Effector memory CD8-positive, alpha-beta T cell (primary cell): ENCODE data around the gene RHOU.
"Not testable (repeated sequence)": the region's sequence is repeated elsewhere in the genome, so short reads cannot be mapped to it uniquely, and the experiment has no call there.

Experiments used
- ATAC-seq: fragments of 150-1000 bp; cut with Tn5 transposase; replicated peaks from 2 replicates; pipeline ENCODE4 v1.10.0; 2021; ENCODE audit warnings: mild to moderate bottlenecking, moderate library complexity
- DNase-seq, 3 experiments: peaks; one replicate each; pipeline ENCODE4 v3.0.0; 2021
- H3K27ac Mint-ChIP-seq, 2 donors: one replicate each; pipeline ENCODE4 v1.8.0; 2022; ENCODE audit warnings: mild to moderate bottlenecking in 2 of 2, mixed read lengths in 2 of 2, moderate library complexity in 2 of 2
- H3K27me3 Mint-ChIP-seq, 2 donors: one replicate each; pipeline ENCODE4 v1.8.0; 2022; ENCODE audit warnings: mixed read lengths in 2 of 2
- H3K36me3 Mint-ChIP-seq: one replicate; pipeline ENCODE4 v1.8.0; 2022; ENCODE audit warnings: mild to moderate bottlenecking, moderate library complexity, mixed read lengths; ENCODE audit not compliant: insufficient read depth
- H3K4me1 Mint-ChIP-seq, 2 donors: one replicate each; pipeline ENCODE4 v1.8.0; 2022; ENCODE audit warnings: low read depth in 2 of 2, mixed read lengths in 2 of 2
- H3K4me3 Mint-ChIP-seq, 2 donors: one replicate each; pipeline ENCODE4 v1.8.0; 2022; ENCODE audit warnings: mild to moderate bottlenecking in 2 of 2, mixed read lengths in 2 of 2, moderate library complexity in 2 of 2
- H3K9me3 Mint-ChIP-seq, 2 donors: one replicate each; pipeline ENCODE4 v1.8.0; 2022; ENCODE audit warnings: mixed read lengths in 2 of 2
- total RNA-seq, 9 experiments: gene quantifications; one replicate each; lab custom pipeline; 2026; lab: John Stamatoyannopoulos, UW

Gene RHOU
- total RNA-seq, result 2.7 to 13.0 (median 4.8) reads per million in 9 experiments

DNA sequence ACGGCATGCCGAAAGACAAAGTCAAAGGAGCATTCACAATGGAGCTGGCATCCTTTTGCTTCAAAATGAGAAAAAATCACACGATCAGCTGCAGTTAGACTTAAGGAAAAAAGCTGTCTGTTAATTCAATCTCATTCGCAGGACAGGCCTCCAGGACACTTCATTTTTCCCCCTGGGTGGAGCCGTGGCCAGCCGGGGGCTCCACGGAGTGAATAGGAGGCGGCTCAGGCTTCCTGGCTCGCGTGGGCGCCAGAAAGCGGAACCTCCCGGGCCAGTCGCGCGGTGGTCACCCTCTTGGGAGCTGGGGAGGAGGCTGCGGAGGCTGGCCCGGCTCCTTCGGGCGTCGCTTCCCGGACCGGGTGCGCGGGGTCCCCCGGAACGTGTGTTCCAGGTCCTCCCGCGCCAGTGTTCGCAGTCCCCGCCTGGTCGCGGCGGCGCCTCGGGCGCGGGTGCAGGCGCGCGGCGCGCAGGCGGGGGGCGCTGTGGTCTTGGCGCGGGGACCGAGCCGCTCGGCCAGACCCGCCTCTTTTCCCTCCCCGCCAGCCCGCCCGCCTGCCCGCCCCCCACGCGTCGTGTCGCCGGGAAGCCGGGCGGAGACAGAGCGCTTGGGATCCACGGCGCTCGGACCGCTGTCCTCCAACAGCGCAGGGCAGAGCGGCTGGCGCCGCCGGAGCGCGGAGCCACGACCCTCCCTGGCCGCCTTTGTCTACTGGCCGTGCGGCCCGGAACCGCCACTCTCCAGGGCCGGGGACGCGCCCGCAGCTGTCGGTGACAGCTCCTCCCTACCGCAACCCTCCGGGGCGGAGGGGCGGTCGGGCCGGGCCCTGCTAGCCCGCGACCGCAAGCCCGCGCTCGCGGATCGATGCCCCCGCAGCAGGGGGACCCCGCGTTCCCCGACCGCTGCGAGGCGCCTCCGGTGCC, at the start of gene RHOU:
Gene RHOU, plus strand, starts transcription at position 599 of the 921 bp plus-strand sequence. Its CDS starts 264 bp downstream, at position 863.
- H3K27me3 Mint-ChIP-seq, result peaks cover 3 to 6% of the 10 kb centered on the region in 2 donors
- peak; percentile 87 for ATAC-seq
- peaks cover 12% of the 10 kb centered on the region for H3K36me3 Mint-ChIP-seq
- no peaks in the 10 kb centered on the region for H3K9me3 Mint-ChIP-seq
- H3K4me1 Mint-ChIP-seq, result peaks cover 26 to 33% of the 10 kb centered on the region in 2 donors
- peak; percentile 66 to 74 (median 72) for DNase-seq
- H3K27ac Mint-ChIP-seq, result peak within 1 kb of the TSS; percentile 76 to 80
- peak within 1 kb of the TSS; percentile 85 to 87 for H3K4me3 Mint-ChIP-seq

DNA sequence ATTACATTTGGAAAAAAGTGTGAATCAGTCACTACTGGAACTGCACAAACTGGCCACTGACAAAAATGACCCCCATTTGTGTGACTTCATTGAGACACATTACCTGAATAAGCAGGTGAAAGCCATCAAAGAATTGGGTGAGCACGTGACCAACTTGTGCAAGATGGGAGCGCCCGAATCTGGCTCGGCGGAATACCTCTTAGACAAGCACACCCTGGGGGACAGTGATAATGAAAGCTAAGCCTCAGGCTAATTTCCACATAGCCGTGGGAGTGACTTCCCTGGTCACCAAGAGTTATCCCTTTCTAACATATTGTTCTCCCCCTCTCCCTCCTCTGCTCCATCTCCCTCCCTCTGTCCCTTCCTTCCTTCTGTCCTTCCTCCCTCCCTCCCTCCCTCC, 47.7 kb upstream of the RHOU start:
- Mint-ChIP-seq H3K4me1 (no peaks in the 10 kb centered on the region), H3K27ac (no peak overlapping the region), H3K36me3 (no peaks in the 10 kb centered on the region), H3K27me3 (peaks cover 31 to 48% of the 10 kb centered on the region in 2 donors), H3K4me3 (no peak overlapping the region), H3K9me3 (no peaks in the 10 kb centered on the region)
- DNase-seq (no peak), ATAC-seq (no peak)

DNA sequence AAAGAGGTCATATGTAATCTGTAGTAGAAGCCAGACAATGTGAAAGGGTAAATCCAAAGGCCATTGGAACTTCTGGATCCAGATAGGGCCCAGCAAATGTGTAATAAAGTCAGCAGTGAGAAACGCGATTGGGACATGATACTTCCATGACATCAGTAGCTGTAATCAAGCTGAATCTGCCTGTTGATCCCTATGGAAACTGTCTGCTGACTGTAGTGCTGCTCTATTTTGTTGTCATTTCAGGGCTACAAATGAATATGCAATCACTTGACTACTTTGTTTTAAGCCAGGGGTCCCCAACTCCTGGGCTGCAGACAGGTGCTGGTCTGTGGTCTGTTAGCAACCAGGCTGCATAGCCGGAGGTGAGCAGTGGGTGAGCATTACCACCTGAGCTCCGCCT, 46.0 kb upstream of the RHOU start:
- Mint-ChIP-seq H3K27ac (no peak overlapping the region), H3K4me3 (no peak overlapping the region), H3K27me3 (peaks cover 23 to 33% of the 10 kb centered on the region in 2 donors), H3K4me1 (no peaks in the 10 kb centered on the region), H3K36me3 (no peaks in the 10 kb centered on the region), H3K9me3 (no peaks in the 10 kb centered on the region)
- ATAC-seq (no peak), DNase-seq (no peak)

DNA sequence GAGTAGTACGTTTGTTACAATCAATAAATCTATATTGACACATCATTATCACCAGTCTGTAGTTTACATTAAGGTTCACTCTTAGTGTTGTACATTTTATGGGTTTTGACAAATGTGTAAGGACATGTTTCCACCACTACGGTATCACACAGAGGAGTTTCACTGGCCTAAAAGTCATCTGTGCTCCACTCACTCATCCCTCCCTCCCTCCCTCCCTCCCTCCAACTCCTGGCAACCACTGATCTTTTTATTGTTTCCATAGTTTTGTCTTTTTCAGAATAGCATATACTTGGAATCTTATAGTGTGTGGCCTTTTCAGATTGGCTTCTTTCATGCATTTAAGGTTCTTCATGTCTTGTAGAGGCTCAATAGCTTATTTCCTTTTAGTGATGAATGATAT, 44.1 kb upstream of the RHOU start:
- Mint-ChIP-seq H3K9me3 (no peaks in the 10 kb centered on the region), H3K27ac (no peak overlapping the region), H3K4me3 (no peak overlapping the region), H3K36me3 (no peaks in the 10 kb centered on the region), H3K4me1 (peaks cover 0 to 6% of the 10 kb centered on the region in 2 donors), H3K27me3 (peaks cover 23 to 33% of the 10 kb centered on the region in 2 donors)
- no peak for ATAC-seq
- DNase-seq, result no peak

DNA sequence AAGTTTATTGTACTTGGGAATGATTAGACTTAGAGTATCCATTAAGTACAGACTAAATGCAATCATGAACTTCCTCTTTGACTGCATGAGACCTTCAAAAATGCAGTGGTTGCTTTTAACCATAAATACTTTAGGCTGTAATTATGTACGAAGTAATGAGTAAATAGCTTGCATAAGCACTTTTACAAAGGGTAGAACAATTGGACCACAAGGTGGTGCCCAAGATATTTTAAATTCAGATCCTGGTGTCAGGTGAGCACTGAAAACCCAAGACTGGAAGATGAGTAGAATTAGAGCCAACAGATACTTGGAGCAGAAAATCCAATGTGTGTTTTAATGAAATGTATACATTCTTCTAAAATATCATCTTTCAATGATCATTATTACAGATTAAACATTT, 43.4 kb upstream of the RHOU start:
- H3K36me3 Mint-ChIP-seq, result no peaks in the 10 kb centered on the region
- H3K27ac Mint-ChIP-seq, result no peak overlapping the region
- DNase-seq, result peak; percentile 15 to 25 (median 24)
- H3K27me3 Mint-ChIP-seq, result peaks cover 23 to 32% of the 10 kb centered on the region in 2 donors
- H3K4me3 Mint-ChIP-seq, result no peak overlapping the region
- H3K9me3 Mint-ChIP-seq, result no peaks in the 10 kb centered on the region
- H3K4me1 Mint-ChIP-seq, result peaks cover 0 to 6% of the 10 kb centered on the region in 2 donors
- ATAC-seq, result no peak

DNA sequence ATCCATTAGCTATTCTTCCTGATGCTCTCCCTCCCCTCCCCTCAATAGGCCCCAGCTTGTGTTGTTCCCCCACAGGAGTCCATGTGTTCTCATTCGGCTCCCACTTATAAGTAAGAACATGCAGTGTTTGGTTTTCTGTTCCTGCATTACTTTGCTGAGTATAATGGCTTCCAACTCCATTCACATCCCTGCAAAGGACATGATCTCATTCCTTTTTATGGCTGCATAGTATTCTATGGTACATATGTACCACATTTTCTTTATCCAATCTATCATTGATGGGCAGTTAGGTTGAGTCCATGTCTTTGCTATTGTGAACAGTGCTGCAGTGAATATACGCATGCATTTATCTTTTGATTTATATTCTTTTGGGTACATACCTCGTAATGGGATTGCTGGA, 40.8 kb upstream of the RHOU start:
- H3K36me3 Mint-ChIP-seq, H3K9me3 Mint-ChIP-seq, H3K27ac Mint-ChIP-seq, ATAC-seq, H3K4me1 Mint-ChIP-seq, H3K4me3 Mint-ChIP-seq, H3K27me3 Mint-ChIP-seq, DNase-seq: not testable (repeated sequence)

DNA sequence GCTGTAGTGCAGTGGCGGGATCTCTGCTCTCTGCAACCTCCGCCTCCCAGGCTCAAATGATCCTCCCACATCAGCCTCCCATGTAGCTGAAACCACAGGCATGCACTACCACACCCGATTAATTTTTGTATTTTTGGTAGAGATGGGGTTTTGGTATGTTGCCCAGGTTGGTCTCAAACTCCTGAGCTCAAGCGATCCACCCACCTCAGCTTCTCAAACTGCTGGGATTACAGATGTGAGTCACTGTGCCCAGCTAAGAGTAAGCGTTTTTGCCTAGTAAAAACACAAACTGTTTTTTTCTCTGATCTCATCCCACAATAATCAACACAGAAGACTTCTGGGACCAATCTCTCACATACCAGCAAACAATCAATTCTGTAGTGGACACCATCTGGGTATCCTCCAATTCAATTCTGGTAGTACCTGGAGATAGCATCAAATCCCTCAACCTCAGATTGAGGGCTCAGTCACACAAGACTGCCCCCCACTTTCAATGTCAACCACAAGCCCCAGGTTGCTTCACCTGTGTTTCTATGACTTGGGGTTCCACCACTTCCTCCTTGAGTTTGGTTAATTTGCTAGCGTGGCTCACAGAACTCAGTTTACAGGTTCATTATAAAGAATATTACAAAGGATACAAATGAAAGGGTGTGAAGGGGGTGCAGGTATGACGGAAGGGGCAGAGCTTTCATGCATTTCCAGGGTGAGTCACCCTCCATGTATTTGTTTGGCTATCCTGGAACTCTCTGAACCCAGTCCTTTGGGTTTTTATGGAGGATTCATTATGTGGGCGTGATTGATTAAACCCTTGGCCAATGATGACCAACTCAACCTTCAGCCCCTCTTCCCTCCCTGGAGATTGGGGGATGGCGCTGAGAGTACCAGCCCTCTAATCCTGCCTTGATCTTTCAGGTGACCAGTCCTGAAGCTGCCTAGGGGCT, 40.0 kb upstream of the RHOU start:
- H3K27ac Mint-ChIP-seq, result no peak overlapping the region

DNA sequence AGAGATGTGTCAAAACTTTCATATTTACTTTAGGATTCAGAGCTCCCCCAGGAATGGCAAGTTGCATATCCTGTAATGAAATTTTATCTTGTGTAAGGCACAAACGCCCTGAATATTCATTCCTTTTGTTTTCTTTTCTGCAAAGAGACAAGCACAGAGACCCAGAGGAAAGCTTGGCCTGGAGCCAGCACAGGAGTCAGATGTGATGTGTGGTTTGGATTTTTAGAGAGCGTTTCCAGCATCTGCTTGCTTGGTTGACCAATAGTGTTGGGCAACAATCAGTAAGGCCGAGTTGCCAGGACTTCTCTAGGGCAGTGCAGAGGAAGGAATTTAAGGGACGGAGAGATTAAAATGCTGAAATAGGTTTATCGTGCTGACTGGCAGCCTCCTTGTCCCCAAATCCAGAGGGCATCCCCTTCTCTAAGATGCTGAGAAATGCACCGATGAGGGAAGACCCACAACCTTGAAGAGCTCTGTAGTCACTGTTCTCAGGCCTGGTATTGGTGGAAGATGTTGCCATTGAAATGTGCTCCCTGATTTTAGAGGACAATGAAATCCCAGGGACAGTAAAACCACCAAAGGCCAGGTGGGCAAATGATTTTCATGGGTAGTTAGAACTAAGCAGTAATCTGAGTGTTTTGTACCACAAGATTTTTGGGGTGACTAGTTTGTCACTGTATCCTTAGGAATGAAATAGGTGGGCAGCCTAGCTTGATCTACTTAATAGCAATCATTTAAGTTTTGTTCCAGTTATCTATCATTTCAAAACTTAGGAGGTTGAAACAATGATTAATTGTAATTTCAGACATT, 37.9 kb upstream of the RHOU start:
- peaks cover 0 to 6% of the 10 kb centered on the region in 2 donors for H3K4me1 Mint-ChIP-seq
- H3K4me3 Mint-ChIP-seq, result no peak overlapping the region
- ATAC-seq (no peak), DNase-seq (no peak)
- peaks cover 0 to under 1% of the 10 kb centered on the region in 2 donors for H3K27me3 Mint-ChIP-seq
- H3K27ac Mint-ChIP-seq, result no peak overlapping the region
- no peaks in the 10 kb centered on the region for H3K36me3 Mint-ChIP-seq
- no peaks in the 10 kb centered on the region for H3K9me3 Mint-ChIP-seq

More for the DNA sequence above, 40.0 kb upstream of the RHOU start:
- no peaks in the 10 kb centered on the region for H3K27me3 Mint-ChIP-seq
- peaks cover 0 to 6% of the 10 kb centered on the region in 2 donors for H3K4me1 Mint-ChIP-seq
- ATAC-seq (peak; percentile 49), DNase-seq (no peak)
- no peaks in the 10 kb centered on the region for H3K9me3 Mint-ChIP-seq
- no peak overlapping the region for H3K4me3 Mint-ChIP-seq
- no peaks in the 10 kb centered on the region for H3K36me3 Mint-ChIP-seq

DNA sequence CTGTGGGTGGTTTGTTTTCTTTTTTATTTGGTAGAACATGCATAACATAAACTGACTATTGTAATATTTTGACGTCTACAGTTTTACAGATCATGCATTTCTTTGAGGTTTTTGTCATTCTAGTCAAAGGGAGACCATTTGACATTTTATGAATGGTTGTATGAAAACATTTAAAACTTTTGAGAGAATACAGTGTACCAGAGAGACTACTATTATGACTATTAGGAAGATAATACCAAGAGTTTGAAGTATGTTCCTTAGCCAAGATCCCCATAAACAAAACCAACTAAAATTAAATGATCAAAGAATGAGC, 37.3 kb upstream of the RHOU start:
- Mint-ChIP-seq H3K9me3 (no peaks in the 10 kb centered on the region), H3K4me3 (no peak overlapping the region), H3K27ac (no peak overlapping the region)

DNA sequence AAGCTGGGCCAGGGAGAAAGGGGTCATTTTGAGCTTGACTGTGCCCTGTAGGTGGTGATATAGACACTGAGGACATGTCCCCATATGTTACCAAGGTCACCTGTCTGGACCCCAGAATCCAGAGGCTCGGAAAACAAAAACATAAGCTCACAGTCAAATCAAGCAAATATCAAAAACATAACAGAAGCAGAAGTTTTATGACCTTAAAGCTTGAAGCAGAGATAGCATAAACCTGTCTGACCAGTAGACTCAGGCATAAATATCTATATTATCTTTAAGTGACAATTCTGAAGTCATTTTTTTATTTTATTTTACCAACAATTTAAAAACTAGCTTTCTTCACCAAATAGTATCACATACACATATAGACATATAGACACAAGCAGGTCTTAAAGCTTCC, 32.8 kb upstream of the RHOU start:
- ATAC-seq (no peak), DNase-seq (no peak)
- Mint-ChIP-seq H3K4me3 (no peak overlapping the region), H3K9me3 (no peaks in the 10 kb centered on the region), H3K27me3 (peaks cover 0 to 6% of the 10 kb centered on the region in 2 donors), H3K27ac (no peak overlapping the region), H3K4me1 (no peaks in the 10 kb centered on the region), H3K36me3 (peaks cover 2% of the 10 kb centered on the region)

More for the DNA sequence above, 37.3 kb upstream of the RHOU start:
- H3K4me1 Mint-ChIP-seq, result peaks cover 0 to 6% of the 10 kb centered on the region in 2 donors
- no peaks in the 10 kb centered on the region for H3K36me3 Mint-ChIP-seq
- ATAC-seq (no peak), DNase-seq (no peak)
- peaks cover 0 to 6% of the 10 kb centered on the region in 2 donors for H3K27me3 Mint-ChIP-seq

DNA sequence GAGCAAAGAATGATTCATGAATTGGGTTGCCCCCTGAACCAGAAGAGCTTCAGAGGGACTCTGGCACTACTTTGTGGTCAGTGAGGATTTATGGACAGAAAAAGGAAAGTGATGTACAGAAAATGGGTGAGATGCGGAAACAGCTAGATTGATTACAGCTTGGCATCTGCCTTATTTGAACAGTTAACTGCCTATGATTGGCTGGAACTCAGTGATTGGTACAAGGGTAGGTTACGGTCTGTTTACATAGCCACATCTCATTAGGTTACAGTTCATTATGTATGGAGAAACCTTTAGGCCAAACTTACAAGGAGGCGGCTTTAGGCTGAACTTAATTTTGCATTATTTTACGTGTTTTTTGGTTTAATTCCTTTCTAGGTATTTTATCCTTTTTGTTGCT, 29.0 kb upstream of the RHOU start:
- Mint-ChIP-seq H3K4me3 (no peak overlapping the region), H3K27ac (no peak overlapping the region), H3K27me3 (peaks cover 6% of the 10 kb centered on the region in 2 donors), H3K4me1 (no peaks in the 10 kb centered on the region), H3K36me3 (peaks cover 2% of the 10 kb centered on the region), H3K9me3 (no peaks in the 10 kb centered on the region)
- no peak for DNase-seq
- ATAC-seq, result no peak

DNA sequence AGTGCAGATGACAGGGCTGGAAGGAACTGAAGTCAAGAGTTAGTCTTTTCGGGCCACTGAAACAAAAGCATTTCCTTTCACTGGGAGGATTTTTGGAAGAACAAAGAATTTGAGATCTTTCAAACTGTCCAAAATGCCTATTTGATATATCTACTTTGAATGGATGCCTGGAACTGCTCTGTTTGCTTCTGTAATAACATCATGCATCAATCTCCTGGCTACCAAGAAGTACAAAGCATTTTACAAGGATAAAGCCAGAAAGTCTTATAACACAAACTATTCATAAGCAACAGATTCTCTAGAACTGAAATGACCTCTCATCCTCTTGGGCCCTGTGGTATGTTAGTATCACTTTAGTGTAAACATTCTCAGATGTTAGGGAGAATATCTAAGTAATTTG, 18.2 kb upstream of the RHOU start:
- Mint-ChIP-seq H3K27me3 (peaks cover 34 to 43% of the 10 kb centered on the region in 2 donors), H3K36me3 (no peaks in the 10 kb centered on the region), H3K4me1 (peaks cover 0 to 4% of the 10 kb centered on the region in 2 donors), H3K27ac (no peak overlapping the region), H3K4me3 (no peak overlapping the region), H3K9me3 (no peaks in the 10 kb centered on the region)
- DNase-seq (no peak), ATAC-seq (no peak)

DNA sequence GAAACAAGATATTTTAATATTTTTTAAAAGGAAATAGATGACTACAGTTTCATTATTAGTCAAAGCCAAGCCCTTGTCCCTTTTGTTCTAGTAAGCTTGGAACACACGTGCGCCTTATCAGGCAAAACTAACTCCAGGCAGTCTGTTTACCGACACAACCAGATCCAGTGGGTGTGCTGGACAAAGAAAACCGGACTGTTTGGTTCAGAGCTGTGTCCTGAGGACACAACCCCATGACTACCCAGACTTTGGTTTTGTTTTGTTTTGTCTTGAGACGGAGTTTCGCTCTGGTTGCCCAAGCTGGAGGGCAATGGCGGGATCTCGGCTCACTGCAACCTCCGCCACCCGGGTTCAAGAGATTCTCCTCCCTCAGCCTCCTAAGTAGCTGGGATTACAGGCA, 13.9 kb upstream of the RHOU start:
- ATAC-seq, result no peak
- no peaks in the 10 kb centered on the region for H3K36me3 Mint-ChIP-seq
- no peak for DNase-seq

More for the DNA sequence above, 13.9 kb upstream of the RHOU start:
- Mint-ChIP-seq H3K4me3 (no peak overlapping the region), H3K27ac (no peak overlapping the region), H3K9me3 (no peaks in the 10 kb centered on the region), H3K4me1 (peaks cover 0 to 4% of the 10 kb centered on the region in 2 donors), H3K27me3 (peaks cover 32 to 42% of the 10 kb centered on the region in 2 donors)
